ENCODE measurements around the gene TTC9B. TPM values are rescaled to one million over a fixed set of nuclear protein-coding genes. Genes with fewer than 3 reads are reported as not detected.

The TTC9B gene
- total and polyA plus RNA-seq, 2 of the 8 experiments (the other 6 are each of a cell fraction or from before 2014, with no cell fraction given), result 0.26 TPM; not detected in 1

- Histone ChIP-seq H2BK120ac (replicated peaks; ENCODE audit: low read depth, low read length) (no peak overlapping the region), H3K9me3 (ENCODE audit: insufficient read depth in 2 of 2, low read depth in 1 of 2, low read length in 1 of 2) (no peaks in the 10 kb centered on the region), H3K56ac (replicated peaks; ENCODE audit: insufficient read length, low read depth, low read length) (no peak overlapping the region), H3K4me1 (replicated peaks in 1 of 4; ENCODE audit: control insufficient read depth in 3 of 4, insufficient read depth in 4 of 4, low read length in 3 of 4) (peaks cover 0 to 3% (median 0%) of the 10 kb centered on the region in 4 experiments; a peak in 2 of 7 replicates), H3K27me3 (replicated peaks in 1 of 4; ENCODE audit: control insufficient read depth in 3 of 4, extremely low read depth in 1 of 4, insufficient read depth in 3 of 4, low read length in 3 of 4) (no peaks in the 10 kb centered on the region), H3K23me2 (ENCODE audit: low read depth, low read length) (no peaks in the 10 kb centered on the region; the same call in 1 of the 2 replicates), H3K14ac (ENCODE audit: insufficient read length) (no peak overlapping the region), H3K18ac (ENCODE audit: extremely low read depth, low read length) (no peak overlapping the region), H3K23ac (ENCODE audit: insufficient read length) (no peak overlapping the region), H3K79me1 (ENCODE audit: low read depth, low read length) (peaks cover 10% of the 10 kb centered on the region; the same call in 1 of the 2 replicates), H3K9ac (replicated peaks in 1 of 4; ENCODE audit: extremely low read depth in 1 of 4, low read depth in 3 of 4, low read length in 3 of 4) (no peak overlapping the region), H3K27ac (ENCODE audit: low read depth, low read length) (no peak overlapping the region), H4K8ac (ENCODE audit: extremely low read depth, insufficient read depth, low read length) (no peak overlapping the region), H2BK15ac (ENCODE audit: low read length) (no peak overlapping the region), H3K4ac (replicated peaks; ENCODE audit: insufficient read length, low read depth, low read length) (no peak overlapping the region), H3K36me3 (ENCODE audit: control insufficient read depth in 2 of 4, insufficient read depth in 4 of 4, low read length in 3 of 4) (peaks cover 1 to 22% (median 8%) of the 10 kb centered on the region in 4 experiments; a peak in 5 of 8 replicates), H3K79me2 (ENCODE audit: control insufficient read depth in 1 of 2, insufficient read depth in 2 of 2, low read length in 2 of 2) (peaks cover 0 to 7% of the 10 kb centered on the region in 2 experiments; a peak in 1 of 4 replicates), H3K4me3 (ENCODE audit: extremely low read depth in 1 of 4, insufficient read depth in 2 of 4, low read depth in 3 of 4, low read length in 4 of 4) (no peak overlapping the region), H2AFZ (ENCODE audit: low read length) (no peak overlapping the region), H2BK20ac (ENCODE audit: low read length) (no peak overlapping the region), H4K5ac (ENCODE audit: insufficient read length, low read depth, low read length) (no peak overlapping the region), H4K20me1 (replicated peaks in 1 of 2; ENCODE audit: control insufficient read depth in 1 of 2, insufficient read depth in 2 of 2, low read length in 2 of 2) (peaks cover 0 to 14% of the 10 kb centered on the region in 2 experiments), H2BK5ac (ENCODE audit: low read depth, low read length) (no peak overlapping the region), H2AK5ac (ENCODE audit: low read depth, low read length) (no peak overlapping the region), H4K91ac (replicated peaks; ENCODE audit: insufficient read length, low read length) (no peak overlapping the region), H3K4me2 (ENCODE audit: insufficient read depth in 1 of 2, low read depth in 2 of 2, low read length in 2 of 2) (no peak overlapping the region), H2BK12ac (ENCODE audit: low read depth, low read length) (no peak overlapping the region)
- DNase-seq (ENCODE audit: low read depth in 1 of 2, low spot score in 2 of 2) (no peak), FAIRE-seq (no peak)
- ChIA-PET POLR2A (ENCODE audit: partially characterized antibody) (no interaction called here), CTCF (ENCODE audit: partially characterized antibody) (interaction anchor here (1.6 to 1.9 kb wide), 2 partner anchors 9 to 25 kb away, joined by 5 to 6 read pairs; no protein-coding TSS in a partner anchor)
- WGBS, 2 experiments (ENCODE audit: extremely low coverage in 1 of 2, insufficient coverage in 1 of 2, insufficient read length in 1 of 2, insufficient replicate concordance in 2 of 2, low coverage in 1 of 2, low lambda C conversion rate in 2 of 2, missing lambda C conversion rate in 1 of 2), result 83% methylated on average over 8 of the region's 8 CpGs; no CpG with 5 or more reads in 1 of the 2 experiments
- TF ChIP-seq TAF7 (optimal IDR thresholded peaks at IDR 0.05; ENCODE audit: borderline replicate concordance, low read depth, low read length) (no peak), ASH2L (IDR thresholded peaks at IDR 0.05; ENCODE audit: low read length) (no peak), ATF2 (IDR thresholded peaks at IDR 0.05; ENCODE audit: low read length) (no peak), EZH2 (IDR thresholded peaks at IDR 0.05; ENCODE audit: low read depth, low read length, severe bottlenecking) (no peak), RNF2 (IDR thresholded peaks at IDR 0.05; ENCODE audit: borderline replicate concordance, low read depth, low read length, missing control alignments, poor library complexity, severe bottlenecking) (no peak), MAFK (IDR thresholded peaks at IDR 0.05; ENCODE audit: low read depth, low read length) (no peak), SIN3A (conservative IDR thresholded peaks at IDR 0.05 in 1 of 2, IDR thresholded peaks at IDR 0.05 in 1 of 2; ENCODE audit: low read depth in 1 of 2, low read length in 2 of 2) (no peak), PHF8 (conservative IDR thresholded peaks at IDR 0.05; ENCODE audit: low read depth, low read length) (no peak), ZNF274 (IDR thresholded peaks at IDR 0.05; ENCODE audit: borderline replicate concordance, extremely low read depth, low read length) (no peak), POU5F1 (IDR thresholded peaks at IDR 0.05; ENCODE audit: low read depth, low read length) (no peak), BRCA1 (IDR thresholded peaks at IDR 0.05; ENCODE audit: low read depth, low read length) (no peak)
Measured at GRCh38 chr19:40261631-40262030, 43.4 kb upstream of the TTC9B start.

Data from H1 (cell line).